GM06990 (cell line): Measurements from ENCODE around the gene VPS4A.

Experiments used
- DNase-seq: peaks from one replicate; pipeline ENCODE4 v3.0.0-alpha.2; 2011; ENCODE audit not compliant: insufficient read length; ENCODE audit errors: extremely low read depth
- H3K27me3 ChIP-seq: replicated peaks from 2 replicates; pipeline ENCODE4 v1.6.0; 2011; ENCODE audit warnings: low read length; ENCODE audit not compliant: control insufficient read depth, insufficient read depth
- H3K36me3 ChIP-seq: 2 replicates; pipeline ENCODE4 v1.5.1; 2011; ENCODE audit warnings: low read length; ENCODE audit not compliant: control insufficient read depth, insufficient read depth
- H3K4me3 ChIP-seq: replicated peaks from 2 replicates; pipeline ENCODE4 v1.5.1; 2011; ENCODE audit warnings: low read depth, mild to moderate bottlenecking, control low read depth, low read length
- TF ChIP-seq, protein P1 (sequence below): IDR thresholded peaks from 2 replicates; pipeline ENCODE4 v1.5.1; 2011; ENCODE audit warnings: low read length, control low read depth, mild to moderate bottlenecking, inconsistent platforms; ENCODE audit not compliant: insufficient read depth, poor library complexity, severe bottlenecking

Gene VPS4A

DNA sequence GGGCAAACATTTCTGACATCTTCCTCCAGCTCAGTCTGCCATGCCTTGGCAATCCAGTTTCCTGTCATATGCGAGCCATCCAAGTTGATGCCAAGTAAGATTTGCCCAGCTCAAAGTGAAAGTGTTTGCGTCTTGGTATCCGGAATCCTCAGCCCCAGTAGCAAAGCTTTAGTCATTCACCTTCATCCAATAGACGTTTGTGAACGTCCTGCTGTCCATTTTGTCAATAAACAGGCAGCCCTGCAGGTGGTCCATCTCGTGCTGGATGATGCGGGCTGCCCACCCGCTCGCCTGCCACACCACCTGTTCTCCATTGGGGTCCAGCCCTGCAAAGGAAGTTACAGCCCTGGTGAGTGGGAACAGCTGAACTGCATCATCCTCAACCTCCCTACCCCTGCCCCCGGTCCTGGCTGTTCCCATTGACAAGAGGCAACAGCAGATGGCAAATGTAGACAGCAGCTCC lies 17.7 kb downstream of the VPS4A start:
- Histone ChIP-seq H3K4me3 (peak overlapping the region; percentile 94), H3K36me3 (peaks cover 23% of the 10 kb centered on the region), H3K27me3 (no peaks in the 10 kb centered on the region)
- no peak for DNase-seq
- TF ChIP-seq, protein P1, sequence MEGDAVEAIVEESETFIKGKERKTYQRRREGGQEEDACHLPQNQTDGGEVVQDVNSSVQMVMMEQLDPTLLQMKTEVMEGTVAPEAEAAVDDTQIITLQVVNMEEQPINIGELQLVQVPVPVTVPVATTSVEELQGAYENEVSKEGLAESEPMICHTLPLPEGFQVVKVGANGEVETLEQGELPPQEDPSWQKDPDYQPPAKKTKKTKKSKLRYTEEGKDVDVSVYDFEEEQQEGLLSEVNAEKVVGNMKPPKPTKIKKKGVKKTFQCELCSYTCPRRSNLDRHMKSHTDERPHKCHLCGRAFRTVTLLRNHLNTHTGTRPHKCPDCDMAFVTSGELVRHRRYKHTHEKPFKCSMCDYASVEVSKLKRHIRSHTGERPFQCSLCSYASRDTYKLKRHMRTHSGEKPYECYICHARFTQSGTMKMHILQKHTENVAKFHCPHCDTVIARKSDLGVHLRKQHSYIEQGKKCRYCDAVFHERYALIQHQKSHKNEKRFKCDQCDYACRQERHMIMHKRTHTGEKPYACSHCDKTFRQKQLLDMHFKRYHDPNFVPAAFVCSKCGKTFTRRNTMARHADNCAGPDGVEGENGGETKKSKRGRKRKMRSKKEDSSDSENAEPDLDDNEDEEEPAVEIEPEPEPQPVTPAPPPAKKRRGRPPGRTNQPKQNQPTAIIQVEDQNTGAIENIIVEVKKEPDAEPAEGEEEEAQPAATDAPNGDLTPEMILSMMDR, result no peak

- TF ChIP-seq, protein P1, result no peak
- H3K27me3 ChIP-seq, result no peaks in the 10 kb centered on the region
- H3K36me3 ChIP-seq, result peaks cover 20% of the 10 kb centered on the region
- peak; percentile 40 for DNase-seq
- H3K4me3 ChIP-seq, result peak overlapping the region; percentile 94
These were observed 18.5 kb downstream of the VPS4A start for GRCh38 chr16:69329369-69330285.

GRCh38 chr16:69330286-69331109 lies 19.3 kb downstream of the VPS4A start, which contains the start of gene PDF:
PDF (minus strand) TSS chr16:69330588; CDS start chr16:69330570, 18 bp downstream.
- DNase-seq, result peak; percentile 92
- H3K4me3 ChIP-seq, result peak within 1 kb of the TSS; percentile 94
- no peaks in the 10 kb centered on the region for H3K27me3 ChIP-seq
- H3K36me3 ChIP-seq, result peaks cover 22% of the 10 kb centered on the region
- TF ChIP-seq, protein P1, result no peak

- Histone ChIP-seq H3K4me3 (no peak overlapping the region), H3K36me3 (peaks cover 10% of the 10 kb centered on the region), H3K27me3 (no peaks in the 10 kb centered on the region)
- DNase-seq, result no peak
- TF ChIP-seq, protein P1, result no peak
These were observed 23.5 kb downstream of the VPS4A start for GRCh38 chr16:69334696-69335095.

- no peak for DNase-seq
- Histone ChIP-seq H3K36me3 (peaks cover 10% of the 10 kb centered on the region), H3K27me3 (no peaks in the 10 kb centered on the region), H3K4me3 (peak overlapping the region; percentile 97)
- TF ChIP-seq, protein P1, result no peak
These were observed 27.6 kb downstream of the VPS4A start for GRCh38 chr16:69338557-69339288.
